Measurements from ENCODE around the gene C10orf120.

The C10orf120 gene

GRCh38 chr10:122699796-122700455, at the start of gene C10orf120:
Gene C10orf120, minus strand, starts transcription at chr10:122699846. Its CDS starts 56 bp downstream, at chr10:122699790.
- H3K4me1 ChIP-seq (ENCODE audit: control insufficient read depth, insufficient read depth, low read length): no peaks in the 10 kb centered on the region
- H3K27me3 ChIP-seq (ENCODE audit: control insufficient read depth, insufficient read depth, low read length): no peaks in the 10 kb centered on the region
- no peak within 1 kb of the TSS for H3K4me3 ChIP-seq (ENCODE audit: low read length)
- H3K36me3 ChIP-seq (ENCODE audit: control insufficient read depth, insufficient read depth, low read length): no peaks in the 10 kb centered on the region
- no peak within 1 kb of the TSS for H3K9ac ChIP-seq (ENCODE audit: low read length)
- no peak within 1 kb of the TSS for H3K27ac ChIP-seq (ENCODE audit: low read depth, low read length)

- no peaks in the 10 kb centered on the region for H3K4me1 ChIP-seq (ENCODE audit: control insufficient read depth, insufficient read depth, low read length)
- no peaks in the 10 kb centered on the region for H3K27me3 ChIP-seq (ENCODE audit: control insufficient read depth, insufficient read depth, low read length)
- H3K36me3 ChIP-seq (ENCODE audit: control insufficient read depth, insufficient read depth, low read length): no peaks in the 10 kb centered on the region
- H3K9ac ChIP-seq (ENCODE audit: low read length): no peak overlapping the region
- no peak overlapping the region for H3K27ac ChIP-seq (ENCODE audit: low read depth, low read length)
- no peak overlapping the region for H3K4me3 ChIP-seq (ENCODE audit: low read length)
Observed at GRCh38 chr10:122748496-122748895, 48.9 kb upstream of the C10orf120 start.

- Histone ChIP-seq H3K27me3 (ENCODE audit: control insufficient read depth, insufficient read depth, low read length) (no peaks in the 10 kb centered on the region), H3K4me1 (ENCODE audit: control insufficient read depth, insufficient read depth, low read length) (no peaks in the 10 kb centered on the region), H3K4me3 (ENCODE audit: low read length) (no peak overlapping the region), H3K36me3 (ENCODE audit: control insufficient read depth, insufficient read depth, low read length) (no peaks in the 10 kb centered on the region), H3K9ac (ENCODE audit: low read length) (no peak overlapping the region), H3K27ac (ENCODE audit: low read depth, low read length) (no peak overlapping the region)
Observed at GRCh38 chr10:122746408-122746807, 46.8 kb upstream of the C10orf120 start.

- no peak overlapping the region for H3K27ac ChIP-seq (ENCODE audit: low read depth, low read length)
- H3K4me1 ChIP-seq (ENCODE audit: control insufficient read depth, insufficient read depth, low read length): no peaks in the 10 kb centered on the region
- H3K36me3 ChIP-seq (ENCODE audit: control insufficient read depth, insufficient read depth, low read length): no peaks in the 10 kb centered on the region
- no peak overlapping the region for H3K9ac ChIP-seq (ENCODE audit: low read length)
- H3K4me3 ChIP-seq (ENCODE audit: low read length): no peak overlapping the region
- H3K27me3 ChIP-seq (ENCODE audit: control insufficient read depth, insufficient read depth, low read length): no peaks in the 10 kb centered on the region
Observed at GRCh38 chr10:122744257-122744656, 44.6 kb upstream of the C10orf120 start.

GRCh38 chr10:122740640-122741039, 41.0 kb upstream of the C10orf120 start:
- H3K9ac ChIP-seq (ENCODE audit: low read length): no peak overlapping the region
- H3K27ac ChIP-seq (ENCODE audit: low read depth, low read length): no peak overlapping the region
- H3K4me3 ChIP-seq (ENCODE audit: low read length): no peak overlapping the region
- no peaks in the 10 kb centered on the region for H3K36me3 ChIP-seq (ENCODE audit: control insufficient read depth, insufficient read depth, low read length)
- H3K27me3 ChIP-seq (ENCODE audit: control insufficient read depth, insufficient read depth, low read length): no peaks in the 10 kb centered on the region
- no peaks in the 10 kb centered on the region for H3K4me1 ChIP-seq (ENCODE audit: control insufficient read depth, insufficient read depth, low read length)

- no peaks in the 10 kb centered on the region for H3K27me3 ChIP-seq (ENCODE audit: control insufficient read depth, insufficient read depth, low read length)
- no peaks in the 10 kb centered on the region for H3K4me1 ChIP-seq (ENCODE audit: control insufficient read depth, insufficient read depth, low read length)
- no peak overlapping the region for H3K27ac ChIP-seq (ENCODE audit: low read depth, low read length)
- H3K9ac ChIP-seq (ENCODE audit: low read length): no peak overlapping the region
- no peaks in the 10 kb centered on the region for H3K36me3 ChIP-seq (ENCODE audit: control insufficient read depth, insufficient read depth, low read length)
- H3K4me3 ChIP-seq (ENCODE audit: low read length): no peak overlapping the region
Observed at GRCh38 chr10:122738031-122738430, 38.4 kb upstream of the C10orf120 start.

GRCh38 chr10:122733931-122734665, 34.5 kb upstream of the C10orf120 start:
- H3K4me1 ChIP-seq (ENCODE audit: control insufficient read depth, insufficient read depth, low read length): no peaks in the 10 kb centered on the region
- H3K9ac ChIP-seq (ENCODE audit: low read length): no peak overlapping the region
- no peak overlapping the region for H3K4me3 ChIP-seq (ENCODE audit: low read length)
- no peak overlapping the region for H3K27ac ChIP-seq (ENCODE audit: low read depth, low read length)
- H3K27me3 ChIP-seq (ENCODE audit: control insufficient read depth, insufficient read depth, low read length): no peaks in the 10 kb centered on the region
- no peaks in the 10 kb centered on the region for H3K36me3 ChIP-seq (ENCODE audit: control insufficient read depth, insufficient read depth, low read length)

- no peak overlapping the region for H3K4me3 ChIP-seq (ENCODE audit: low read length)
- no peak overlapping the region for H3K9ac ChIP-seq (ENCODE audit: low read length)
- H3K4me1 ChIP-seq (ENCODE audit: control insufficient read depth, insufficient read depth, low read length): no peaks in the 10 kb centered on the region
- no peaks in the 10 kb centered on the region for H3K36me3 ChIP-seq (ENCODE audit: control insufficient read depth, insufficient read depth, low read length)
- no peaks in the 10 kb centered on the region for H3K27me3 ChIP-seq (ENCODE audit: control insufficient read depth, insufficient read depth, low read length)
- H3K27ac ChIP-seq (ENCODE audit: low read depth, low read length): no peak overlapping the region
Observed at GRCh38 chr10:122733443-122733842, 33.8 kb upstream of the C10orf120 start.

- Histone ChIP-seq H3K9ac (ENCODE audit: low read length) (no peak overlapping the region), H3K4me1 (ENCODE audit: control insufficient read depth, insufficient read depth, low read length) (no peaks in the 10 kb centered on the region), H3K4me3 (ENCODE audit: low read length) (no peak overlapping the region), H3K27ac (ENCODE audit: low read depth, low read length) (no peak overlapping the region), H3K27me3 (ENCODE audit: control insufficient read depth, insufficient read depth, low read length) (no peaks in the 10 kb centered on the region), H3K36me3 (ENCODE audit: control insufficient read depth, insufficient read depth, low read length) (no peaks in the 10 kb centered on the region)
Observed at GRCh38 chr10:122730238-122730637, 30.6 kb upstream of the C10orf120 start.

- H3K36me3 ChIP-seq (ENCODE audit: control insufficient read depth, insufficient read depth, low read length): no peaks in the 10 kb centered on the region
- H3K9ac ChIP-seq (ENCODE audit: low read length): no peak overlapping the region
- H3K4me1 ChIP-seq (ENCODE audit: control insufficient read depth, insufficient read depth, low read length): no peaks in the 10 kb centered on the region
- H3K27me3 ChIP-seq (ENCODE audit: control insufficient read depth, insufficient read depth, low read length): no peaks in the 10 kb centered on the region
- no peak overlapping the region for H3K27ac ChIP-seq (ENCODE audit: low read depth, low read length)
- H3K4me3 ChIP-seq (ENCODE audit: low read length): no peak overlapping the region
Observed at GRCh38 chr10:122729126-122729525, 29.5 kb upstream of the C10orf120 start.

GRCh38 chr10:122727426-122727825, 27.8 kb upstream of the C10orf120 start:
- Histone ChIP-seq H3K4me1 (ENCODE audit: control insufficient read depth, insufficient read depth, low read length) (no peaks in the 10 kb centered on the region), H3K4me3 (ENCODE audit: low read length) (no peak overlapping the region), H3K27ac (ENCODE audit: low read depth, low read length) (no peak overlapping the region), H3K9ac (ENCODE audit: low read length) (no peak overlapping the region), H3K27me3 (ENCODE audit: control insufficient read depth, insufficient read depth, low read length) (no peaks in the 10 kb centered on the region), H3K36me3 (ENCODE audit: control insufficient read depth, insufficient read depth, low read length) (no peaks in the 10 kb centered on the region)

GRCh38 chr10:122725768-122726167, 26.1 kb upstream of the C10orf120 start:
- Histone ChIP-seq H3K4me1 (ENCODE audit: control insufficient read depth, insufficient read depth, low read length) (no peaks in the 10 kb centered on the region), H3K27me3 (ENCODE audit: control insufficient read depth, insufficient read depth, low read length) (no peaks in the 10 kb centered on the region), H3K9ac (ENCODE audit: low read length) (no peak overlapping the region), H3K36me3 (ENCODE audit: control insufficient read depth, insufficient read depth, low read length) (no peaks in the 10 kb centered on the region), H3K27ac (ENCODE audit: low read depth, low read length) (no peak overlapping the region), H3K4me3 (ENCODE audit: low read length) (no peak overlapping the region)

- no peak overlapping the region for H3K9ac ChIP-seq (ENCODE audit: low read length)
- no peak overlapping the region for H3K27ac ChIP-seq (ENCODE audit: low read depth, low read length)
- H3K27me3 ChIP-seq (ENCODE audit: control insufficient read depth, insufficient read depth, low read length): no peaks in the 10 kb centered on the region
Observed at GRCh38 chr10:122725006-122725405, 25.4 kb upstream of the C10orf120 start.

More at GRCh38 chr10:122725006-122725405, 25.4 kb upstream of the C10orf120 start:
- no peak overlapping the region for H3K4me3 ChIP-seq (ENCODE audit: low read length)
- no peaks in the 10 kb centered on the region for H3K36me3 ChIP-seq (ENCODE audit: control insufficient read depth, insufficient read depth, low read length)
- no peaks in the 10 kb centered on the region for H3K4me1 ChIP-seq (ENCODE audit: control insufficient read depth, insufficient read depth, low read length)
